Uterus (tissue), 4 donors: Measurements from ENCODE around the gene CHADL. TPM values are rescaled to one million over a fixed set of nuclear protein-coding genes. Genes with fewer than 3 reads are reported as not detected.
"Not testable (repeated sequence)": the region's sequence is repeated elsewhere in the genome, so short reads cannot be mapped to it uniquely, and the experiment has no call there.

Experiments used
- DNase-seq, 2 donors: peaks; one replicate each; pipeline ENCODE4 v3.0.0-alpha.2; 2019 to 2020
- H3K27ac ChIP-seq, 2 donors: fragments of 200-600 bp; sonication (generic); 1 replicate in 1 of 2; 2 replicates in 1 of 2; pipeline ENCODE4 v1.5.1; 2016 to 2018
- H3K27me3 ChIP-seq, 2 donors: fragments of 200-600 bp; sonication (generic); one replicate each; pipeline ENCODE4 v1.5.1; 2018 to 2019; ENCODE audit warnings: control low read depth in 1 of 2
- H3K36me3 ChIP-seq, 2 donors: fragments of 200-600 bp; sonication (generic); one replicate each; pipeline ENCODE4 v1.5.1; 2019; ENCODE audit warnings: control low read depth in 1 of 2
- H3K4me1 ChIP-seq, 2 donors: fragments of 200-600 bp; sonication (generic); one replicate each; pipeline ENCODE4 v1.5.1; 2018 to 2019; ENCODE audit warnings: control low read depth in 1 of 2
- H3K4me3 ChIP-seq, 2 donors: fragments of 200-600 bp; sonication (generic); 1 replicate in 1 of 2; 2 replicates in 1 of 2; pipeline ENCODE4 v1.5.1; 2018 to 2019; ENCODE audit warnings: mild to moderate bottlenecking in 1 of 2
- H3K9me3 ChIP-seq, 2 donors: fragments of 200-600 bp; sonication (generic); one replicate each; pipeline ENCODE4 v1.5.1; 2019; ENCODE audit warnings: control low read depth in 1 of 2
- CTCF ChIP-seq, 4 experiments: fragments of 200-600 bp in 2 of 4; fragments of 450-650 bp in 2 of 4; sonication (generic) in 2 of 4; IDR thresholded peaks; one replicate each; pipeline ENCODE4 v1.5.1; 2016 to 2019; ENCODE audit warnings: antibody characterized with exemption in 4 of 4, mild to moderate bottlenecking in 2 of 4, moderate library complexity in 1 of 4
- POLR2A ChIP-seq, 2 donors: fragments of 450-650 bp; IDR thresholded peaks; one replicate each; pipeline ENCODE4 v1.6.1; 2016; ENCODE audit warnings: antibody characterized with exemption in 2 of 2, mild to moderate bottlenecking in 1 of 2, moderate library complexity in 1 of 2
- intact Hi-C: fragments of 100-400 bp; cut with DNase I; formaldehyde crosslinking; loops from one replicate; pipeline ENCODE4 v1.15.1; 2023; ENCODE audit warnings: low total_unique reads
- total RNA-seq, 4 donors: library from RNA; depleted of rRNA in 3 of 4; stranded (reverse); fragments of >200 nt in 3 of 4; gene quantifications; one replicate each; pipeline versions ENCODE4 v1.1.0 to v1.2.4, GENCODE V29; 2014 to 2023
- donor health status: DM: yes; HTN: yes; CAD: no.

Gene CHADL
- total RNA-seq, 4 donors from 2014 or later: 1.8 to 2.6 TPM; not detected in 2

GRCh38 chr22:41263704-41264103 lies 23.0 kb upstream of the CHADL start:
- Histone ChIP-seq H3K27me3 (no peaks in the 10 kb centered on the region), H3K4me3 (no peak overlapping the region), H3K27ac (no peak overlapping the region), H3K4me1 (no peaks in the 10 kb centered on the region), H3K36me3 (no peaks in the 10 kb centered on the region), H3K9me3 (no peaks in the 10 kb centered on the region)
- TF ChIP-seq CTCF (IDR thresholded peaks at IDR 0.05) (no peak), POLR2A (IDR thresholded peaks at IDR 0.05) (no peak)
- no peak for DNase-seq
- intact Hi-C loops: no loop called here

DNA sequence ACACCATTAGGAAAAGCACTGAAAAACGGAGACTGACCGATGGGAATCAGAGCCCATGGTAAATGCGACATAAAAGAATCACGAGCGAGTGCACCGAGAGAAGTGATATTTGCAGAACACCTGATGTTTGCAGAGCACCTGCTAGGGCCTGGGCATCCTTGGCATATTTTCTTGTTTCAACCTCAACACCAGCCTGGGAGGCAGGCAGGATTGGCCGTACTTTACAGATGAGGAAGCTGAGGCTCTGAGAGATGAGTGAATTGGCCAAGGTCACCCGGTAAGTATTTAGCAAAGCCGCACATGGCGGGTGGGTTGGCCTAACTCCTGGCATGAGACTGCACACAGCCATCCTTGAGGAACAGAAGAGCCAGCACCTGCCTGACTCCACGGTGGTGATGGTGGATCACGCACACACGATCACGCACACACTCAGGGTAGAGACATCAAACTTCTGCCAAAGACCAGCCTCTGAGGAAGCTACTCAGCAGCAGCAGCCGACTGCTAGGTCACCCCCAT lies 21.6 kb upstream of the CHADL start:
- TF ChIP-seq POLR2A (IDR thresholded peaks at IDR 0.05): no peak
- no peak for TF ChIP-seq CTCF (IDR thresholded peaks at IDR 0.05)
- Histone ChIP-seq H3K27me3 (no peaks in the 10 kb centered on the region), H3K27ac (no peak overlapping the region), H3K36me3 (no peaks in the 10 kb centered on the region), H3K4me3 (no peak overlapping the region), H3K4me1 (no peaks in the 10 kb centered on the region), H3K9me3 (no peaks in the 10 kb centered on the region)
- intact Hi-C loops: no loop called here
- no peak for DNase-seq

DNA sequence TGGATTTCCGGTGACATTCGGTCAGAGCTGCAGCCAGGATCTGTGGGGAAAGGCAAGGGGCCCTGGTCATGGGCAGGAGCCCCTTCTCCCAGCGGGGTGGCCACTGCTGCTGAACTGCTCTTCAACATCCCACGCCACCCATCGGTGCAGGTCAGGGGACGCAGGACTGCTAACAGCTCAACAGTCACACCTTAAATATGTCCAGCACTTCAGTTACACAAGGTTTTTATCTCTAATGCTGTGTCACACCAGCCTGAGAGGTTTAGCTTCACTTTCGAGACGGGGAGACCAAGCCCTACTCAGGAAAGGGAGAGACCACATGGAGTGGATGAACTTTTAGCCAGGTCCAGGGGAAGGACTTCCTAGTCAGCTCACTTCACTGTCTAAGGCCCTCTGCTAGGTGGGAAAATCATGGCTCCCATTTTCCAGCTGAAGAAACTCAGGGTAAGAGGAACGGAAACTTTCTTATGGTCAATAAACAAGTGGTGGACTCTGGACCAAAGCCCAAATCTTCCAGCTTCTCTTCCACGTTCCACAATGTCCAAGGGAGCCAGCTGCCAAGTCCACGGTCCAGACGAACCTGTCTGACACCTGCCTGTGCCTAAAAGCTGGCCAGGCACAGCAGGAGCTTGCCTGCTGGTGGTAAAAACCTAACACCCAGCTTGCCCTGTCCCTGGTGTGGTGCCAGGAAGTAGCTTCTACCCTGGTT lies 21.0 kb upstream of the CHADL start:
- DNase-seq: no peak
- Histone ChIP-seq H3K27ac (no peak overlapping the region), H3K9me3 (no peaks in the 10 kb centered on the region), H3K4me1 (no peaks in the 10 kb centered on the region), H3K27me3 (no peaks in the 10 kb centered on the region), H3K36me3 (no peaks in the 10 kb centered on the region), H3K4me3 (no peak overlapping the region)
- TF ChIP-seq POLR2A (IDR thresholded peaks at IDR 0.05): no peak
- no peak for TF ChIP-seq CTCF (IDR thresholded peaks at IDR 0.05)
- intact Hi-C loops: no loop called here

DNA sequence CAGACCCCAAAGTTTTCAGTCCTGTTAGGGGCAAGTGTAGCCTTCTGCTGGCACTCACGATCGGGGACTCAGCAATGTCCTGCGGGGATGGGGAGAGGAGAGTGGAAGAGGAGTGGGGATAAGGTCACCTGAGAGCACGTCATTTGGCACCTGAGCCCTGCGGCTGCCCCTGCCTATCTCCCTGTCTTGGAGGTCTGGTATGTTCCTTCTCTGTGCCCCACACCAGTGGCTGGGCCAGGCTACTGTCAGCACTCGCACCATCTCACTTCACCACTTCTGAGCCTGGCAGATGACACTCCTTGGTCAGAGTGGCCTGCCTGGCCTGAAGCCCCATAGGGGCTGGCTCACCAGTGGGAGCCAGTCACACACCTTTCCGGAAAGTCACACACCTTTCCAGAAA lies 20.1 kb upstream of the CHADL start:
- DNase-seq: no peak
- no peak overlapping the region for H3K4me3 ChIP-seq
- TF ChIP-seq CTCF (IDR thresholded peaks at IDR 0.05): no peak
- no peak for TF ChIP-seq POLR2A (IDR thresholded peaks at IDR 0.05)
- H3K9me3 ChIP-seq: no peaks in the 10 kb centered on the region
- H3K36me3 ChIP-seq: no peaks in the 10 kb centered on the region
- no peak overlapping the region for H3K27ac ChIP-seq
- intact Hi-C loops: no loop called here
- H3K4me1 ChIP-seq: no peaks in the 10 kb centered on the region
- H3K27me3 ChIP-seq: no peaks in the 10 kb centered on the region

- intact Hi-C loops, DNase-seq, H3K9me3 ChIP-seq, H3K4me3 ChIP-seq, H3K27ac ChIP-seq, H3K36me3 ChIP-seq, H3K4me1 ChIP-seq, H3K27me3 ChIP-seq: not testable (repeated sequence)
Observed at GRCh38 chr22:41259756-41260155, 19.0 kb upstream of the CHADL start.
